GM19324 (cell line): ENCODE results near the gene MARCO.
"Not testable (repeated sequence)": the region's sequence is repeated elsewhere in the genome, so short reads cannot be mapped to it uniquely, and the experiment has no call there.

Source experiments
- ATAC-seq: cut with Tn5 transposase; IDR thresholded peaks from one replicate; pipeline ENCODE4 v1.9.1; 2021; ENCODE audit warnings: mild to moderate bottlenecking, moderate library complexity; ENCODE audit not compliant: unreplicated experiment, low FRiP score

The MARCO gene

DNA sequence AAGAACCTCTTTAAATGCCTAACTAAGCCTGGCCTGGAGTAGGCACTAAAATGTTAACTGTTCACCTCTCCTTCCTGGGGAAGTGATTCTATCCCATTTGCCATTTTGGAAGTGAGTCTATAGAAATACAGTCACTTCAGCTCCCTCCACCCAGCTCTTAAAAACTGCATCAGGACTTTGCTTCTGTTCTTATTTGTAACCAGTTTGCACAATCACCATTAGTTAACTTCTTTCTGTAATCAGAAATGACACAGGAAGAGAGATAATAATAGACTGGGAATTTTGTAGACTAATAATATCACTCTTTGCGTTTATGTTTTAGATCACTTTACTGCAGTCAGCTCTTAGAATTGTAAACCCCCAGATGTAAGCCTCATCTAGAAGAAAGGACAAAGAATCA is 16.0 kb upstream of the MARCO start:
- no peak for ATAC-seq

DNA sequence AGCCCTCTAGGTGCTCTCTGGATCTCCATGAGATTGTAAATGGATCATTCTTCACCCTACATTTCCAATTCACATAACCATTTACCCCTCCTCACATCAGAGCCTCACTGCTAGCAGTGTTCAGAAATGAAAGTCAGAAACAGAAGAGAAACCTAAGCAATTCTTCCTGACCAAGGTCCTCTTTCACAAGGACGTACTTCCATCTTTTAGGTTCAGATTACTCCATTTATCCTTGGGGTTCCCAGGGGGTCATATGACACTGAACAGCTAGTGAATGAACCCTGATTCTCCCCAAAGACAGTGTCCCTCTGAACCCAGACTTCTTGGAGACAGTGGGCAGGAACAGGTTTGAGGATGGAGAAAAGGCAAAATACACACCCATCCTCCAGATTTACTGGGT is 12.9 kb upstream of the MARCO start:
- ATAC-seq = no peak

DNA sequence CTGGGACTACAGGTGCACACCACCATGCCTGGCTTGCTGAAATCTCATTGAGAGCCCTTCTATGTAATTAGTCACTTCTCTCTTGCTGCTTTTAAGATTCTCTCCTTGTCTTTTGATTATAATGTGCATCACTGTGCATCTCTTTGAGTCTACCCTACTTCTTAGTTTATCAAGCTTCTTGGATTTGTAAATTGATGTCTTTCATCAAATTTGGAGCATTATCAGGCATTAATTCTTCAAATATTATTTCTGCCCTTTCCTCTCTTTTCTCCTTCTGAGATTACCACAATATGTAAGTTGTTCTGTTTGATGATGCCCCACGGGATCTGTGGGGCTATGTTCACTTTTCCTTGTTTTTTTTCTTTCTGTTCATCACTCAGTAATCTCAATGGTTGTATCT is 9.0 kb upstream of the MARCO start:
- ATAC-seq = no peak

DNA sequence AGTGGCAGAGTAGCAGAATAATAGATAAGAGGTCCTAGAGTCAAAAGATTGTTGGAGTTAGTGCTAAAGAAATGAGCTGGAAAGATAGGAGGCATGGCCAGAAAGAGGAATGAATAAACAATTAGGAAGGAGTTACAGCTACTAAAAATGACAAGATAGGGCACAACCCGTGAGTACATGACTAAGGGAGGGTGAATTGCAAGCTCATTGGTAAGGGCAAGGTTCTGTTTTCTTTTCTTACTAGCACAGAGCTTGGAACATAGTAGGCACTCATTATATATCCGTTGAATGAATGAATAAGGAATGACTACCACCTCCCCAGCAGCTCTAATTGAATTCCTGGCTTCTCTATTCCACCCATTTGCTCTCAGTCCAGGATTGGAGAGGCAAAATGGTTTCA is 5.7 kb upstream of the MARCO start:
- ATAC-seq = no peak

DNA sequence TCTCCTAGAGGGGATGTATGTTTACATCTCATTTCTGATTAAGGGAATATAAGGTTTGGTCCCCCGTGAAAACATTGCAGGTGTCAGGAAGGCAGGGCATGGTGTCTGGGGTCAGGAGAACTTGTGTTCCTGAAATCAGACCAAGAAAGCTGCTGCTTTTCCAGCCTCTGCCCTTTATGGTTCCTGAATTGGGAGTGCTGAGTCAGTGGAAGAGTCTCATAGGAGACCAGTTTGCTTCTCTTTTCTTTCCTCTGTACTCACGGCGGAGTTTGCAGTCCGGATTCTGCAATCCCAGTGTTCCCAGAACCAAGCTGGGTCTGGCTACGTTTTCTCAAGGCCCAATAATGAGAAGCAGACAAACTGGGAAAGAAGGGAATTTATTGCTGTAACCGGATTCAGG is 5.1 kb upstream of the MARCO start:
- no peak for ATAC-seq

DNA sequence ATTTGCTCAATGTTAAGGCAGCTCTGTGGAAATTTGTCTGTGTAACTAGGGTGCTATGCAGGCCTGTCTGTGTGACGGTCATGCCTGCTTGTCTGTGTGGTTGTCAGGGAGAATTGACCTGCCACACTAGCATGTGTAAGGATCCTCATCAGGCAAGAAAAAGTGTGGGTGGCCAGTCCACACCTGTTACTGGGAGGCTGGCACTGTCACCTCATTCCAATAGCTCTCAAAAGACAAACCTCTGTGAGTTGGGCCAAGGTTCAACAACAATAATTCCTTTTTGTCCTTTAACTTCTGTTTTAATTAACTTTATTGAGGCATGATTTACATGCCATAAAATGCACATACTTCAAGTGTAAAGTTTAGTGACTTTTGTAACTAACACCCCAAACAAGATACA is 4.2 kb upstream of the MARCO start:
- no peak for ATAC-seq

DNA sequence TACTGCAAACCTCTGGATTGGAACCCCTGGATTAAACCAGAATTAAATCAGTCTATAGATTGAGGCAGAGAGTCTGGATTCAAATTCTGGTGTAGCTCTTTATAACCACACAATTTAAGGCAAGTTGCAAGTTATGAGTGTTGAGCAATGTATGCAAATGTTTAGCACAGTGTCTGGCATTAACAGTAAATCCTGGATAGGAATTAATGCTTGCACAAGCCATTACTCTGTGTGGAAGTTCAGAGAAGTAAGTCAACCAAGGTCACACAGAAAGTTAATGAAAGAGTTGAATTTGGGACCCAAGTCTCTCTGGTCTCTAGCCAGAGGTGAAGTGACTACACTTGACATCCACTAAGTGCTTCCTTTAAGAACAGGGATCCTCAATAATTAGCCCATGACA is 2.0 kb upstream of the MARCO start:
- no peak for ATAC-seq

DNA sequence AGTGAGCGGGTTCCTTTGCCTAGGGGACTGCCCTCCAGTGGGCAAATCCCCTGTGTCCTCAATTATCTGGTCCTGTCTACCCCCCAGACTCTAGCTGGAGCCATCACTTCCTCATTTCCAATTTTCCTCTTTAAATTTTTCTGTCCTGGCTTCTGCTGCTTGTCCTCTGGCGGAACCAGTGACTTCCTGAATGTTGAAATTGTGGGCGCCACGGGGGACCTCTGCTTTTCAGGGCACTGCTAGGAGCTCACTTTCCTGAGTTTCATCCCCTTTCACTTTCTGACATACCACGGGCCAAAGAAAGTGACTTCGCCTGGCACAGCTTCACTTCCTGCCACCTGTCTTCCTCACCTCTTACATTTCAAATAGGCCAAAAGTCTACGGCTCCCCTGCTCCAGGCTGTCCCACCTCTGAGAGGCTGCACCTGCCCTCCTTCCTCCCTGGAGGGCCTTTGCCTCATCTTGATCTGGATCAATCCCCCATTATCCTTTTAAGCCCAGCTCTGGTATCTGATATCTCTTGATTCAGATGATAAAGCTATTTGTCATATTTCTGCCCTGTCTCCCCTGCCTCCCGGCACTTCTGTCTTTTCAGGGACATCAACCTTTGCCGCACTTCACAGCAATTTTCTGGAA is 1.4 kb upstream of the MARCO start:
- no peak for ATAC-seq

DNA sequence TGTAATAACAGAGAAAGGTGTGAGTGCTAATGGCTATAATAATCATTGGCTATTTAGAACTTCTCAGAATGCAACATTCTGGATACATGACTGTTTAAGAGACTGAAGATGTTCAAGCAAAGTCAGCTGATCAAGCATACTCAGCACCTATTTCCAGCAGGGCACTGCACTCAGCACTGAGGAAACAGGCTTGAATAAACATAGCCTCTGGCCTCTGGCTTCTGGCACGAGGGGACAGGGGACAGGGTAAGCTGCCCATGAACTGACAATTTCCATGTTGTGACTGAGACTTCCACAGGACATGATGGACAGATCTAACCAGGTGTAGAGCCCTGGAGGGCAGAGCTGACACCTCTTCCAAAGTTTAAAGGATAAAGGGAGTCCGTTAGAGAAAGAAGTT is 1.3 kb downstream of the MARCO start:
- ATAC-seq = no peak

DNA sequence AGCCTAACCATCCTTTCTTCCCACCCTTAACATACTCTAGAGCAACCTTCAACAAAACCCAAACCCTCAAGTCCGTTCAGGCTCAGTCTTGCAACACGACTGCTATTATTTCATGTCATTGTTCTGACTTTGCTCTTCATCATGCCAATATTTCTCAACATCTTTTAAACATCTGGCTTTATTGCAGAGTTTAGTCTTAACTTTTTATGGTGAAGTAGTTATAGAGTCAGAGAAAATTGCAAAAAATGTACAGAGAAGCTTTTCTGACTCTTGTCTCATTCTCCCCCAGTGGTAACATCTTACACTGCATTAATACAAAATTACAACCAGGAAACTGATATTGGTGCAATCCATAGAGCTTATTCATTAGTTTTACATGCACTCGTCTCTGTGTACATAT is 3.9 kb downstream of the MARCO start:
- ATAC-seq = no peak

DNA sequence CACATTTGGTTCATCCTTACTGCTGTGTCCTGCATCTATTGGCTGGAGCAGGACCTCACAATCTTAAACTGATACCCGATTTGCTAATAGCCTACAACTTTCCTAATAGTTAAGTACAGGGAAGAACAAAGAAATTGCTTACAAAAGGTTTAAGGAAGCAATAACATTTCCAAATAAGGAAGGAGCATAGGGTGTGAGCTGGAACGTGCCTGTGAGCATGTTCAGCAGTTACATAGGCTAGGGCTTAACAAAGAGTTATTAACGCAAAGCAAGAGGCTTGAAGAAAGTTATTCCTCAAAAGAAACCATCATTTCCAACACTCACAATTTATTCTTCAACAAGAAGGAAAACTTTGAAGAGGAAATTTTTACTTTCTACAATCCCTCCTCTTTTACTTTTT is 6.3 kb downstream of the MARCO start:
- ATAC-seq = not testable (repeated sequence)

DNA sequence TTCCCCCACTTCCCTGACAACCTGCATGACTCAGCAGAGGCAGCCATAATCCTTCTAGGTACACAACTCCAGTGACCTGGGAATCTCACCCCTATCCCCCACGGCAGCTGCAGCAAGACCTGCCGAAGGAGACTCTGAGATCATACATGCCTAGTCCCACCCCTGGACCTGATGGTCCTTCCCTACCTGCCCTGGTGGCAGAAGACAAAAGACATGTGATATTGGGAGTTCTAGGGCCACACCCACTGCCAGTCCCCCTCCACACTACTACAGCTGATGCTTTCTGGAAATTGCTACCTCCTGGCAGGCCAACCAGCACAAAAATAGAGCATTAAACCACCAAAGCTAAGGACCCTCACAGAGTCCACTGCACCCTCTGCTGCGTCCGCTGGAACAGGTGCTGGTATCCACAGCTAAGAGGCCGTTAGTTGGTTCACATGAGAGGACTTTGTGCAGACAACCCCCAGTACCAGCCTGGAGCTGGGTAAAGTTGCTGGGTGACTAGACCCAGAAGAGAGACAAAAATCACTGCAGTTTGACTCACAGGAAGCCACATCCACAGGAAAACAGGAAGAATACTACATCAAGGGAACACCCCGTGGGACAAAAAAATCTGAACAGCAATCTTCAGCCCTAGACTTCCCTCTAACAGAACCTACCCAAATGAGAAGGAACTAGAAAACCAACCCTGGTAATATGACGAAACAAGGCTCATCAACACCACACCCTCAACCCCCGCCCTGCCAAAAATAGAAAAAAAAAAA is 12.5 kb downstream of the MARCO start:
- no peak for ATAC-seq

DNA sequence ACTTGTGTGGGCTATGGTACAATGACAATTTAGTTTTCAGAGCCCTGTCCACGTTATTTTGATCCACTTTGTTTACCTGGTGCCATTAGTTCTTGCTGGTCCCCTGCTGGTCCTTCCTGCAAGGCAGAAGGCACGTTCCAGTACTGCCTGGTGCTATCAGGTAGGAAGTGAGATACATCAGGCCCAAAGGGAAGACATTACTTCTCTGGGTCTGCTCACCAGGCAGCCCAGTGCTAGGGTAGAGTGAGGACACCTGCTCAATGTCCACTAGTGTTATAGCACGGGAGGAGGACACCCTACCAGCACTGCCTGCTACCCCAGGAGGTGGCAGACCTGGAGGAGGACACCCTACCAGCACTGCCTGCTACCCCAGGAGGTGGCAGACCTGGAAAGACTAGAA is 23.7 kb downstream of the MARCO start:
- ATAC-seq = no peak

DNA sequence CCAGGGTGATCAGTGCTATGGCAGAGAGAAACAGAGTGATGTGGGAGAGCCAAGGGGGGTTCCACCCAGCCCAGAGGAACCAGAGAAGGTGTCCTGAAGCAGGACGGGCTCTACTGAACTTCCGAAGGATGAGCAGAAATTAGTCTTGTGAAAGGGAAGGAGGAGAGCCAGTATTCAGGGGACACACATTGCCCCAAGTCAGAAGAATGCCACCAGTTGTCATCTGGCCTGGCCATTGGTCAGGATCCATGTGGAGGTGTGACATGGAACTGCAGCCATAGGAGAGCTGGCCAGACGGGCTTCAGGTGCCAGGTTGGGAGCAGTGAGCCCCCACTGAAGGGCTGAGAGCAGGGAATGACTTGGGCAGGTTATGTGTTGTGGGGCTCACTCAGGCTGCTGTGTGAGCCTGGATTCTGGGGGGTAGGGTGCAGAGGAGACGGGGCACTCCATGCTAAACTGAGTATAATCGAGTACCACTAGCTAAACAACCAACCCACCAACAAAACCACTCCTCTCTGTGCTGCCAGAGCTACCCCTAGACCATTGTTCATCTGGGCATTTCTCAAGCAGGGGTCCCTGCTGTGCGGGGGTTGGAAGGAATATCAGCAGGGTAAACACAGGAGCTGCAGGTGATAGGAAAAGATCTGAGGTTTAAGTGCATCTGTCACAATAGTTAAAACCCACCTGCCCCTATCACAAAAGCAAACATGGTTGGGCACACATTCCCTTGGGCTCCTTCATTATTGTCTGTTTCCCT is 25.3 kb downstream of the MARCO start:
- ATAC-seq = no peak

DNA sequence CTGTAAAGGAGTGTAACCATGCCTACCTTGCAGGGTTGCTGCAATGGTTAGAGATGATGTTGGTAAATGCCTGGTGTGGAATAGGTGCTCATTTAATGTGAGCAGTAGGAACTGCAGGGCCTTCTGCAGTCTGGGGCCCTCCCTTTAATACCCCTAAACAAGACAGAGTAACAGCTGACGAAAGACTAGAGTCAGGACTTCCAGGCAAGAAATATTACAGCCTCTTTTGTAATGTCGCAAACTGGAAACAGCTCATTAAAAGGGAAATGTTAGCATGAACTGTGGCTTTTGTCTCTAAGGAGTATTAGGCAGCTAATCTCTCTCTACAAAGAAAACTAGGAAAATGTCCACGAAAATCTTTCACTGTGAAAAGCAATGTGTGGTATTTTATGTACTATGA is 26.0 kb downstream of the MARCO start:
- ATAC-seq = no peak

DNA sequence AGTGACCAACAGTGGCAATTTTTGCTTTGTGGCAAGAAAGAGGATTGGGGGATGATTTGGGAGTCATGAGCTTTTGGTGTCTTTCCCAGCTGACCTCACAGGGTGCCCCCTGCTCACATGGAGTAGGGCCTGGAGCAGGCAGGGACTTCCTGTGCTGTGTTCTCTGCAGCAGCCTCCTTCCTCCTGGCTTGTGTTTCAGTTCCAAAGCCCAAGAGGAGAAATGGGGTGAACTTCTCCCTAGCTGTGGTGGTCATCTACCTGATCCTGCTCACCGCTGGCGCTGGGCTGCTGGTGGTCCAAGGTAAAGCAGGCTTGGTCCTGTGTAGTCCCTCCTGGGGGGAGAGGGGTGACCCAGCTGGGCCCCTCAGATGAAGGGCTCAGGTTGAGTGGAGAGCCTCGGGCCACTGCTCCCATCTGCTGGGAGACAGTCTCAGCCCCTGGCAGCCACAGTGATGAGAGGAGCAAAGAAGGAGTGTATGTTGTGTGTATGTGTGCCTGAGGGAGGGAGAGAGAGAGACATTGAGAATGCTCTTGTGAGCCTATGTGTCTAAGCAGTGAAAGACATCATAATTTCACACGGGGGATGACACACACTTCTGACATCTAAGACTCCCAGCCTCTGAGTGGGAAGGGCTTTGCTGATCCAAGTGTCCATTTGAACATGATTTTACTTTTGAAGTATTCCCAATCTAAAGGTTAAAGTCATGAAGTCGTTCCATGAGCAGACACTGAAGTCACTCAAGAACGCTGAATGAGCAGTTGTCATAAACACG is 27.2 kb downstream of the MARCO start:
- no peak for ATAC-seq

DNA sequence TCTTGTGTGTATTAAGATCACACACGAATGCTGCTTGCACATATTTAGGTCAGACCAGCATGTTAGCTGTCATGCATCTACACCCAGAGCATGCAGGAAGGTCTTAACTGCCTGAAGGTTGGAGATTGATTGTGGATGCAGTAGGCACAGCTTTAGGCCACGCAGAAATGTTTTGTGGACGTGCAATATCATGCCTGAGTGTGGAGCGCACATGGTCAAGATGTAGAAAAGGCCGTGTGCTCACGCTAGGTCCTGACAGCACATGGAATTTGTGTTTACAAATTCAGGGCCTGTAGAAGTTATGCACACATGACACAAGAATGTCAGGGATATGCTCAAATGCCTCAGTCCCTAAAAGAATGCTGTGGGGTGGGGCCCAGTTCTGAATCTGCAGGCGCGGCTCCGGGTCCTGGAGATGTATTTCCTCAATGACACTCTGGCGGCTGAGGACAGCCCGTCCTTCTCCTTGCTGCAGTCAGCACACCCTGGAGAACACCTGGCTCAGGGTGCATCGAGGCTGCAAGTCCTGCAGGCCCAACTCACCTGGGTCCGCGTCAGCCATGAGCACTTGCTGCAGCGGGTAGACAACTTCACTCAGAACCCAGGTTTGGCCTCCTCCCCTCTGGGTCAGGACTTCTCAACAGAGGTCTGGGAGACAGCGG is 27.9 kb downstream of the MARCO start:
- ATAC-seq = no peak

DNA sequence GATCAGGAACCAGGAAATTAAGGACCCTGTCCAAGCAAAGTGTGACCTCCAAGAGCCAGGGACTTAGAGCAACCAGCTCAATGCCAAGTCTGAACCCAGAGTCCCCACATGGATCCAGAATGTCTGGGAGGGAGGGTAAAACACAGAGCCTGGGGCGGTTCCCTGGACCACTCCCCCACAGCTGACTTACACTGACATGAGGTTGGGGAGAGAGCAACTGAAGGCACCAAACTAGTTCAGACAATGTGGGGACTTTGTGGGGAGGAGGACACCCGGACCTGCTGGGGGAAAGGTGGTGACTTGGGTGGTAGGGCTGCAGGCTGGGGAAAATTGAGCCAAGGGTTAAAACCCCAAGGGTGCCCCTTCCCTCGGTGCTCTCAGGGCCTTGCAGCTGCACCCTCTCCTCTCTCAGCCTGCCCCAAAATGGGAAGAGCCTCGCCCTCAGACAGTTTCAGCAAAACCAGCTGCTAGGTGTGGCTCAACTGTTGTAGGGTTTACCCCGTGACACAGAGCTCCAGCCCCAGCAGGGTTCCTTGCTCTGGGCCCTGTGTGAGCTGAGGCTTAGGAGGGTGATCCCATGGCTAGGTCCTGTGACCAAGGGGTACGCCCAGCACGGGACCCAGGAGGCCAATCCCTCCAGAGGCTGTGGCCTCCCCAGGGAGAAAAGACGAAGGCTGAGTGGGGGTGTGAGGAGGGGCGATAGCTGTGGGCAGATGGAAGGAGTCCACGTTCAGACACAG is 28.6 kb downstream of the MARCO start:
- no peak for ATAC-seq

DNA sequence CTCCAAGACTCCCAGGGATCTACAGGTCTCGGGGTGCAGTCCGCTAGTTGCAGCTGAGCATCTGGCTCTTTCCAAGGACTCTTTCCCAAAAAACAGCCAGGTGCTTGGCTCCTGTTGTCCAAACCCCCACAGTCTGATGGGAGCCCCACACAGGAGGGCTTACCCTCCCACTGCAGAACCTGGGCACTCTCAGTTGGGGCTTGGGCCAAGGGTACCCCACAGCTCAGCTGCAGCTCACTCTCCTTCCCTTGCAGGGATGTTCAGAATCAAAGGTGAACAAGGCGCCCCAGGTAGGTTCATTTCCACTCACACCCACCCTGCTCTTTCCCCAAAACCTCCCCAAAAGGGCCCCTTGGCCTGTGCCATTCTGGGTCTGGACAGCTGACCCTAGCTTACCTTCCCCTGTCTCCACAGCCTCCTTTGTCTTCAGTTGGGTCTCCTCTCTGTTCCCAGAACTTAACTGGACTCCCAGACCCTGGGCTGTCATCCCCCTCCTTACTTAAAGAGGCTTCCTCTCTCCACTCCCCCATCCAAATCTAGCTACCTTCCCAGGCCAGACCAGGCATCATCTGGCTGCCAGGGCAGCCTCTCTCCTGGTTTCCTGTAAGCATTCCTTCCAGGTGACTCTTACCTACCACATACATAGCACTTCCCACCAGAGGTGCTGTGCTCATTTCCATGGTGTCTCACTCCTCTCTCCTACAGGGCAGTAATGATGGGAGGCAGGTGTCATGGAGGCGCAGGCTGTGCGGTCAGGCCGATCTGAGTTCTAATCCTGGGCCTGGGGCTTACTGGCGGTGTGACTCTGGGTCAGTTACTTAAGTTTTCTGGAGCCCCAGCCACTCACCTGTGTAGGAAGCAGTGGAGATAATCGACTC is 29.5 kb downstream of the MARCO start:
- ATAC-seq = no peak
